Activated CD4-positive, alpha-beta memory T cell treated with anti-CD3 and anti-CD28 coated beads, Interleukin-2, amount 10 ng/mL, durations not matched to agents 7 days and 5 days (primary cell): Measurements from ENCODE around the gene STAT4. TPM values are rescaled to one million over a fixed set of nuclear protein-coding genes. Genes with fewer than 3 reads are reported as not detected.

Source experiments
- CTCF ChIA-PET: fragments of 350-600 bp; sonication (Branson Sonifier 250); formaldehyde crosslinking; loops from one replicate; lab custom pipeline; 2021; ENCODE audit warnings: antibody characterized with exemption, inconsistent platforms; lab: Charles Lee
- POLR2A ChIA-PET: fragments of 350-600 bp; sonication (Branson Sonifier 250); formaldehyde crosslinking; loops from one replicate; lab custom pipeline; 2021; ENCODE audit warnings: antibody characterized with exemption; lab: Charles Lee
- DNase-seq: peaks from one replicate; pipeline ENCODE4 v3.0.0-alpha.2; 2020
- H3K27ac Mint-ChIP-seq: one replicate; pipeline ENCODE4 v1.8.0; 2021; ENCODE audit warnings: mild to moderate bottlenecking, mixed read lengths
- H3K27me3 Mint-ChIP-seq: one replicate; pipeline ENCODE4 v1.8.0; 2021; ENCODE audit warnings: mixed read lengths
- H3K36me3 Mint-ChIP-seq: one replicate; pipeline ENCODE4 v1.8.0; 2021; ENCODE audit warnings: low read depth, mixed read lengths
- H3K4me1 Mint-ChIP-seq: one replicate; pipeline ENCODE4 v1.8.0; 2021; ENCODE audit warnings: mixed read lengths
- H3K4me3 Mint-ChIP-seq: one replicate; pipeline ENCODE4 v1.8.0; 2021; ENCODE audit warnings: mild to moderate bottlenecking, mixed read lengths
- H3K9me3 Mint-ChIP-seq: one replicate; pipeline ENCODE4 v1.8.0; 2021; ENCODE audit warnings: mixed read lengths
- total RNA-seq, 2 experiments: library from RNA; stranded (reverse); gene quantifications; one replicate each; pipeline ENCODE4 v1.2.3, GENCODE V29; 2021

Gene STAT4
- total RNA-seq, 2 experiments from 2014 or later, result 122 to 124 TPM

DNA sequence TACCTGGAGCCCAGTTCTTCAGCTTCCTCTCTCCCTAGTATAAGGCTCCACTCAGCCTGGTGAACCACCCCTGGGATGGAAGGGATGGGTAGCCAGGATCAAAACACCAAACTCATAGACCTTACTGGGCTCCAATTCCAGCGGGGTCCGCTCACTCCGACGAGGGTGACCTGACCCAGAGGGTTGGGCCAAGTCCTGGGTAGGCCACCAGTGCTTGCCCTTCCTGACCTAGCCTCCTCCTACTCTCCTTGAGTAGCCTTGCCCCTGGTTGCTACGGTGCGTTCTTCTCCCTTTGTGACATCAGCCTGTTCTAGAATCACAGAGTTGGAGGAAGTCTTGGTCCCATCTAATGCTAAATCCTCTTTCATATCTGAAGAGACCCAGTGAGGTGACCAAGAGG lies 537 bp upstream of the STAT4 start:
- peaks cover 30% of the 10 kb centered on the region for H3K36me3 Mint-ChIP-seq
- CTCF ChIA-PET, result interaction anchor here (1.5 to 16.9 kb wide), 5 partner anchors 13 to 99 kb away, joined by 4 to 512 read pairs (median 7); no protein-coding TSS in a partner anchor
- H3K27me3 Mint-ChIP-seq, result no peaks in the 10 kb centered on the region
- peaks cover 71% of the 10 kb centered on the region for H3K4me1 Mint-ChIP-seq
- DNase-seq, result no peak
- POLR2A ChIA-PET, result interaction anchor here (0.6 to 5.6 kb wide), 16 partner anchors 12 to 525 kb away, joined by 3 to 165 read pairs (median 20); partner anchors contain the start of genes GLS, NABP1 and STAT1
- no peaks in the 10 kb centered on the region for H3K9me3 Mint-ChIP-seq
- H3K27ac Mint-ChIP-seq, result peak overlapping the region; percentile 97
- H3K4me3 Mint-ChIP-seq, result peak overlapping the region; percentile 94

DNA sequence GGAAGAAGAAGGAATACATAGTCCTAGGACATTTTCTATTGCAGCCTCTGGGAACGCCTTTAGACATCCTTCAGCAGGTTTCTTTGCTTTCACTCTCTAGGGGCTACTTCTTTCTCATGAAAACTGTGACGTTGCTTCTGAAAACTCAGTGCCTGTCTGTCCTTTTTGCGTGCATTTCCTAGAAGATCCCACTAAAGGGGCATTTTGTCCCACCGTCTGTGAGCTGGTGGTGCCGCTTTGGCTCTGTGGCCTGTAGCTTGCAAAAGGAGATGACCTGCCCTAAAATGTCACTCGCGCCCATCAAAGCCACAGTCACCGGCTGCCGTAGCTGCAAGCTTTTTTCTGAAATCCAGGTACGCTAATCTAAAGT lies 579 bp downstream of the STAT4 start:
- H3K27me3 Mint-ChIP-seq, result no peaks in the 10 kb centered on the region
- no peak for DNase-seq
- H3K27ac Mint-ChIP-seq, result peak overlapping the region; percentile 97
- no peaks in the 10 kb centered on the region for H3K9me3 Mint-ChIP-seq
- H3K36me3 Mint-ChIP-seq, result peaks cover 40% of the 10 kb centered on the region
- peaks cover 73% of the 10 kb centered on the region for H3K4me1 Mint-ChIP-seq
- H3K4me3 Mint-ChIP-seq, result peak overlapping the region; percentile 94
- POLR2A ChIA-PET, result interaction anchor here (0.7 to 5.6 kb wide), 26 partner anchors 11 to 526 kb away, joined by 3 to 165 read pairs (median 6); partner anchors contain the start of genes GLS, NABP1 and STAT1
- CTCF ChIA-PET, result interaction anchor here (0.7 to 16.9 kb wide), 11 partner anchors 11 to 114 kb away, joined by 3 to 512 read pairs (median 4); no protein-coding TSS in a partner anchor

DNA sequence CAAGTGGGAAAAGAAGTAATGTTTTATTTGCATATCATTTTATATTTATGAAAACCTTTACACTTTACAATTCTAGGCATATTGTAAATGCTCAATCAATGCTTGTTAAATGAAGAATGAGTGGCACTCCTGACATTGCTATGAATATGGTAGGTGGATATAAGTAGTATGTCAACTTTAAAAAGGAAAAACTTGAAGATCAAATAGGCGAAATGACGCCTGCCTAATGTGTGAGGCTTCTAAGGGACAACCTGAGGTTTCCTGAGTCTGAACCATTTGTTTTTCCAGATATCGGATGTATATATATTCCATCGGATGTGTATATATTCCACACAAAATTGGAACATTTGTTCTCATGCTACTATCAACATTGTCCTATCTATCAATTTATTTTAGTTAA lies 1.4 kb downstream of the STAT4 start:
- Mint-ChIP-seq H3K4me1 (peaks cover 70% of the 10 kb centered on the region), H3K27me3 (no peaks in the 10 kb centered on the region), H3K4me3 (peak overlapping the region; percentile 94), H3K36me3 (peaks cover 45% of the 10 kb centered on the region), H3K27ac (peak overlapping the region; percentile 97), H3K9me3 (no peaks in the 10 kb centered on the region)
- POLR2A ChIA-PET, result interaction anchor here (0.6 to 5.6 kb wide), 18 partner anchors 21 to 527 kb away, joined by 3 to 165 read pairs (median 16); partner anchors contain the start of genes GLS, NABP1 and STAT1
- DNase-seq, result no peak
- CTCF ChIA-PET, result interaction anchor here (0.6 to 16.9 kb wide), 12 partner anchors 9 to 113 kb away, joined by 3 to 512 read pairs (median 5); no protein-coding TSS in a partner anchor

DNA sequence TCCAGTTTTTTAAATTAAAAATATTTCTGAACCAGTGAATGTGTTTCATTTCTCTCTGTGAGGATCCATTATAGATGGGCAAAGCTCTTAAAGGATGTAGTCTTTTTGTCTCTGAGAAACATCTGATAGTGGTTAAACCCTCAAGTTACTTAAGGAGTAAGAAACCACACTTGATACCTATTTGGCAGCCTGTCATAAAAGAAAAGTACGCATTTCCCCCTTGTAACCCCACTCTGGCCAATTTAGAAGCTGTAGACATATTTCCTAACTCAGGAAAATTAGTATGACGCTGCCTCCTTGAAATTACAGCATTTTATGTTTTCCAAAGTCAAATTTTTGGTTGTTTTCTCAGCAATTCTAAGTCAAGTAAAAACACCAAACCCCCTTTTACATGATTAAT lies 2.0 kb downstream of the STAT4 start:
- Mint-ChIP-seq H3K27me3 (no peaks in the 10 kb centered on the region), H3K27ac (peak overlapping the region; percentile 97), H3K9me3 (no peaks in the 10 kb centered on the region), H3K36me3 (peaks cover 51% of the 10 kb centered on the region), H3K4me3 (peak overlapping the region; percentile 94), H3K4me1 (peaks cover 73% of the 10 kb centered on the region)
- POLR2A ChIA-PET, result interaction anchor here (0.9 to 5.6 kb wide), 17 partner anchors 11 to 528 kb away, joined by 3 to 165 read pairs (median 17); partner anchors contain the start of genes GLS, NABP1 and STAT1
- DNase-seq, result no peak
- CTCF ChIA-PET, result interaction anchor here (0.6 to 16.9 kb wide), 10 partner anchors 9 to 111 kb away, joined by 3 to 512 read pairs (median 4); no protein-coding TSS in a partner anchor

DNA sequence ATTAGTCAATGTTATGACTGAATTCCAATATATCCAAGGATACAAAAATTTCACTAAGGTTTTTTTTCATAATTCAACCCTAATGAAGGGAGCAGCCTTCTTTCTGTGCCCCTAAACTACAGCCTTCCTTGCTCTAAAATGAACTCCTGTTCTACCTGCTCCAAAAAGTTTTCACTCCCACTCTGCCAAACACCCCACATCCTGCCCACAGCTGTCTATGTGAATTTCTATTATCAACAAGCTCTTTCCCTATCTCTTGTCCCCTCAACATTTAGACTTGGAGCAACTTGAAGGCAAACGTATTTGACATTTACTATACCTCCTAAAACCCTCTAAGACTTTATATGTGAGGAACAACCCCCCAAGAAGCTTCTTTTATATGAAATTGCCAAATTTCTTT lies 2.5 kb downstream of the STAT4 start:
- ChIA-PET POLR2A (interaction anchor here (0.9 to 5.6 kb wide), 15 partner anchors 11 to 528 kb away, joined by 4 to 165 read pairs (median 22); partner anchors contain the start of genes GLS, NABP1 and STAT1), CTCF (interaction anchor here (0.8 to 16.9 kb wide), 9 partner anchors 9 to 110 kb away, joined by 3 to 512 read pairs (median 4); no protein-coding TSS in a partner anchor)
- Mint-ChIP-seq H3K36me3 (peaks cover 56% of the 10 kb centered on the region), H3K4me1 (peaks cover 70% of the 10 kb centered on the region), H3K4me3 (peak overlapping the region; percentile 94), H3K27me3 (no peaks in the 10 kb centered on the region), H3K9me3 (no peaks in the 10 kb centered on the region), H3K27ac (peak overlapping the region; percentile 97)
- no peak for DNase-seq

DNA sequence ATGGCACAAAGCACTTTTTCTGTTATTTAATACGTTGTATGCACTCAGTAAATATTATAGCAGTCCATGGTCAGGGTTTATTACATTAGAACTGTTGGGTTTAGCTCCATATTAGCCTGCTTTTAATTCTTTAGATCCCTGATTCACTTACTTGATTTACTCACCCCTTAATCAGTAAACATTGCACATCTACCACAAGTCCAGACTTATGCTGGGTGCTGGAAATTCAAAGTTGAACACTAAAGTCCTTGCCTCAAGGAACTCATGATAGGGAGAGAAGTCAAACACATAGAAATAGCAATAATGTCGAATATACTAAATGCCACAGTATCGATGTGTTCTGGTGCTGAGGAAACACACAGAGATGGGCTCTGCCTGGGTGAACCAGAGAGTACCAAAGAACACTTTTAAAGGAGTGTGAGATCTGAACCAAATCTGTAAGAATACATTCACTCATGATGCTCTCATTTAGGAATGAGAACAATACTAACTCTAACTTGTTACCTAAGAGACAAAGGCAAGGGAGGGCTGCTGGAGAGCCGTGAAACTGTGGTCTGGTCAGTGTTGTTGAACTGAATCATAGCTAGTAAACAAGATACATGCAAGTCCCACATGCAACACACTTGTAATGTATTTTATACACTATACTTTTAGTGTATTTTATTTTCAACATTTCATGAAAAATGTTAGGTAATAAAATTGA lies 4.9 kb downstream of the STAT4 start:
- ChIA-PET CTCF (interaction anchor here (0.7 to 16.9 kb wide), 3 partner anchors 9 to 94 kb away, joined by 4 to 512 read pairs (median 4); no protein-coding TSS in a partner anchor), POLR2A (interaction anchor here (0.8 to 1.4 kb wide), 3 partner anchors 31 to 93 kb away, joined by 3 to 6 read pairs (median 3); no protein-coding TSS in a partner anchor)
- no peak for DNase-seq
- Mint-ChIP-seq H3K36me3 (peaks cover 73% of the 10 kb centered on the region), H3K27me3 (no peaks in the 10 kb centered on the region), H3K4me1 (peaks cover 54% of the 10 kb centered on the region), H3K4me3 (no peak overlapping the region), H3K27ac (no peak overlapping the region), H3K9me3 (no peaks in the 10 kb centered on the region)

DNA sequence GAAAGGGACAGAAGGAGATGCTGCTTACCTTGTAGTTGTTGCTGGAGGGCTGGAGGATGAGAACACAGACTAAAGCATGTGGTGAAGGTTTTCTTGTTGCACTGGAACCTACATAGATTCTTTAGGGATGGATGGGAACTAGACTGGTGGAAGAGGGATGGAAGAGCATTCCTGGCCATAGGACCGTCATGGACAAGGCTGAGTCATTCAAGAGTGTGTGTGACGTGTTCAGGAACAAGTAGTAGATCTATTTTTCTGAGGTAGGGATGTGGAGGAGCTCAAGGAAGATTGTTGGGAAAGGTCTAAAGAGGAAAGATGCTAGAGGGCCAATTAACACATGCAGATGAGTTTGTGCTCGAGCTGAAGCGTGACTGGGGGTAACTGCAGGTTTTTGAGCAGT lies 6.6 kb downstream of the STAT4 start:
- peaks cover 68% of the 10 kb centered on the region for H3K4me1 Mint-ChIP-seq
- H3K9me3 Mint-ChIP-seq, result peaks cover 4% of the 10 kb centered on the region
- H3K27me3 Mint-ChIP-seq, result no peaks in the 10 kb centered on the region
- no peak overlapping the region for H3K4me3 Mint-ChIP-seq
- ChIA-PET POLR2A (no interaction called here), CTCF (interaction anchor here (1.9 to 2.0 kb wide), 2 partner anchors 11 to 92 kb away, joined by 4 to 5 read pairs; no protein-coding TSS in a partner anchor)
- H3K36me3 Mint-ChIP-seq, result peaks cover 86% of the 10 kb centered on the region
- no peak overlapping the region for H3K27ac Mint-ChIP-seq
- DNase-seq, result no peak

DNA sequence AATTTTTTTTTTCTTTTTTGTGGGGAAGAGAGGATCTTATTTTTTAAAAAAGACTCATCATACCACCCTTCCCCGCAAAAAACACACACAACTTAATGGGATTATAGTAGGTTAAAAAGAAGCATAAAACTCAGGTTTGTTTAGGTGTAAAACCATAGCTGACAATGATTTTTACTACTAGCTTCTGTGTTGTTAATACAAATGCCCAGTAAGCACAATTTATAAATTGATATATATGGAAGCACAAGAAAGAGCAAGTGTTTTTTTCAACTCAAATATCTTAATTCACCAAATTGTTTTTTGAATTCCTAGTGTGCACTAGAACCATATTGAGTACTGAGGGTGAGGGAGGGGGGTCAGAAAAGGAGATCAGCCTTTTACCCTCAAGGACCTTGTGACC lies 7.0 kb downstream of the STAT4 start:
- ChIA-PET POLR2A (no interaction called here), CTCF (interaction anchor here (1.9 to 2.0 kb wide), 2 partner anchors 12 to 92 kb away, joined by 4 to 5 read pairs; no protein-coding TSS in a partner anchor)
- DNase-seq, result no peak
- H3K27ac Mint-ChIP-seq, result no peak overlapping the region
- H3K4me1 Mint-ChIP-seq, result peaks cover 70% of the 10 kb centered on the region
- H3K36me3 Mint-ChIP-seq, result peaks cover 89% of the 10 kb centered on the region
- no peaks in the 10 kb centered on the region for H3K27me3 Mint-ChIP-seq
- no peak overlapping the region for H3K4me3 Mint-ChIP-seq
- peaks cover 4% of the 10 kb centered on the region for H3K9me3 Mint-ChIP-seq

DNA sequence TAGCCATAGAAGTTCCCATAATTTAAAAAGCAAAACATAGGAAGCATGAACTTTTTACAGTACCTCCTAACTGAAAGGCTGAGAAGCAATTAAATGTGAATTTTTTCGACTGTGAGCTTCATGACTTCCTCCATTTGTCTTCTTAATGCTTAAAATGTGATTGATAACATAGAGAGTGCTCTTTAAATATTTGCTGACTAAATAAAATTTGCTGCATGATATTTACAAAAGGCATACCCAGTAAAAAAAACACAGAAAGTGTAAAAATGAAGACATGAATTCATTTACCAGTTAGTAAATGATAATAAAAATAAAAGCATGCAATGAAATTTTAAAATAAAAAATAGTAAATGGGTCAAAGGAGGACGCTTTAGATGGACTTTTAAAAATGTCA lies 21.9 kb downstream of the STAT4 start:
- DNase-seq, result no peak
- peaks cover 5% of the 10 kb centered on the region for H3K9me3 Mint-ChIP-seq
- peaks cover 53% of the 10 kb centered on the region for H3K4me1 Mint-ChIP-seq
- ChIA-PET CTCF (interaction anchor here (3.9 kb wide), 1 partner anchor 27 kb away, joined by 18 read pairs; no protein-coding TSS in a partner anchor), POLR2A (interaction anchor here (0.8 to 4.1 kb wide), 13 partner anchors 10 to 247 kb away, joined by 3 to 24 read pairs (median 3); partner anchors contain the start of gene STAT4)
- H3K36me3 Mint-ChIP-seq, result peaks cover 68% of the 10 kb centered on the region
- H3K4me3 Mint-ChIP-seq, result no peak overlapping the region
- no peaks in the 10 kb centered on the region for H3K27me3 Mint-ChIP-seq
- peak overlapping the region; percentile 71 for H3K27ac Mint-ChIP-seq

DNA sequence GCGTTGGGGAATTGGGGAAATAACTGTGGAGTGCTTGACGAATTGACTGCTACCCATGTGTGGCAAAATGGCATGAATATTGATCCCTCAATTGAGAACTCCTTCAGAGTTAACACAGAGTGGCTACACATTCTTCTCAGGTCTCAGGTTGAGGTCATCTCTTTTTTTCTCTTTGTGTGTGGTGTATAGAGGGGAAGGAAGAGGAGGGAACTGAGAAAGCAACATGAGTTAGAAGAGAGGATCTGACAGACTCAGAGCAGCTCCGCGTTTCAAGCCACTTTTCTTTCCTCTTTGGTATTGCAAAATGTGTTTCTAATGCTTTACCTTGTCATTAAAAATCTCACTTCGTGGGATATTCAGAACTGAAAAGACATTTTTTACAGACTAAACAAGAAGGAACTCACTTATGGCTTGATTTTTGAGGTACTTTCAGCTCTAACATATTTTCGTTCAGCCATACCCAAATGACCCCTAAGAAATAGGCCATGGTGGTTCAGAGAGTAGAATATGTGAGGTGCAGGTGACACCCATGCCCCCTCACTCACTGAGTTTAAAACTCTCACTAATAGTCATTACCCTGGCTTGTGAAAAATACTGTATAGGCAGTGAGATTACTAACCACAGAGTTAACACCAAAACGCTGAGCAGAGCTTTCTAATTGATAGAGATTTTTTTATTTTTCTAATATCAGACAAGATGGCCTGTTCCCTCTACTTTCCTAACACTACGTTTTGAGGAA lies 22.5 kb downstream of the STAT4 start:
- CTCF ChIA-PET, result interaction anchor here (3.9 kb wide), 1 partner anchor 27 kb away, joined by 18 read pairs; no protein-coding TSS in a partner anchor
- peaks cover 69% of the 10 kb centered on the region for H3K36me3 Mint-ChIP-seq
- H3K4me1 Mint-ChIP-seq, result peaks cover 59% of the 10 kb centered on the region
- no peak for DNase-seq
- peaks cover 5% of the 10 kb centered on the region for H3K9me3 Mint-ChIP-seq
- H3K4me3 Mint-ChIP-seq, result peak overlapping the region; percentile 60
- H3K27me3 Mint-ChIP-seq, result no peaks in the 10 kb centered on the region
- POLR2A ChIA-PET, result interaction anchor here (0.7 to 4.1 kb wide), 14 partner anchors 10 to 247 kb away, joined by 3 to 24 read pairs (median 3); partner anchors contain the start of genes STAT1 and STAT4
- H3K27ac Mint-ChIP-seq, result peak overlapping the region; percentile 71

DNA sequence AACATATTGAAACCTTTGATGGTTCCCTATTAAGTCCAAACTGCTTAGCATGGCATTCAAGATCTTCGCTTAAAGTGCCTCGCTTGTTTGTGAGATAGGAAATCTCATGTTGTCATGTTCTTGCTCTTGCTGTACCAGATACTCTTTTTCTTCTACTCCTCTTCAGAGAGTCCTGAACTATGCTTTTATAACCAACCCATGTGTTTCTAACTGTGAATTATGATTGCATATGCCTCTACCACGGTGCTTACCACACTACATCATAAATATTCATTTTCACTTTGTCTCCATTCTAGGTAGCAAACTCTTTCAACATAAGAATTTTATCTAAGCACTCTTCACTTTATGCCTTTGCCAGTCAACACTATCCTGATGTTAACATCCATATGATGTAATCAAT lies 23.6 kb downstream of the STAT4 start:
- H3K27me3 Mint-ChIP-seq, result no peaks in the 10 kb centered on the region
- H3K4me1 Mint-ChIP-seq, result peaks cover 68% of the 10 kb centered on the region
- no peak for DNase-seq
- ChIA-PET CTCF (interaction anchor here (1.4 to 3.9 kb wide), 3 partner anchors 11 to 28 kb away, joined by 3 to 18 read pairs (median 11); no protein-coding TSS in a partner anchor), POLR2A (interaction anchor here (1.6 to 4.2 kb wide), 6 partner anchors 12 to 107 kb away, joined by 4 to 48 read pairs (median 22); partner anchors contain the start of gene STAT4)
- H3K36me3 Mint-ChIP-seq, result peaks cover 72% of the 10 kb centered on the region
- H3K4me3 Mint-ChIP-seq, result no peak overlapping the region
- H3K9me3 Mint-ChIP-seq, result peaks cover 5% of the 10 kb centered on the region
- H3K27ac Mint-ChIP-seq, result peak overlapping the region; percentile 71
